H54 (cell line): ENCODE measurements around the gene PPL.

Source experiments
- DNase-seq: peaks from one replicate; pipeline ENCODE4 v3.0.0; 2011; ENCODE audit warnings: low spot score, mixed read lengths; ENCODE audit not compliant: insufficient read length
- FAIRE-seq: peaks from 3 replicates; lab custom pipeline; 2011; peaks lifted over from hg19 to GRCh38; lab: Jason Lieb, UNC
- POLR2A ChIP-seq: IDR thresholded peaks from 2 replicates; pipeline ENCODE4 v1.6.1; 2011; ENCODE audit warnings: low read depth, mild to moderate bottlenecking, low read length

Gene PPL

DNA sequence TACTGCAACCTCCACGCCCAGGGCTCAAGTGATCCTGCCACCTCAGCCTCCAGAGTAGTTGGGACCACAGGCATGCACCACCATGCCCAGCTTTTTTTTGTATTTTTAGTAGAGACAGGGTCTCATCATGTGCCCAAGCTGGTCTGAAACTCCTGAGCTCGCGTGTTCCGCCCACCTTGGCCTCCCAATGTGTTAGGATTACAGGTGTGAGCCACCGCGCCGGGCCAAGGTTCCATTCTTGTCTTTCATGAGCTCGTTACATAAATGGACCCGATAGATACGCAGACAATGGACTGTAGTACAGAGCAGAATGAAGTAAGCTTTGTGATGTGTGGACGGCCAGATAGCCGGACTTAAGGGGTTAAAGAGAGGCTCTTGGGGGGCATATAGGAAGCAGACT, 70.4 kb downstream of the PPL start:
- DNase-seq = no peak
- no peak for TF ChIP-seq POLR2A
- no peak for FAIRE-seq

DNA sequence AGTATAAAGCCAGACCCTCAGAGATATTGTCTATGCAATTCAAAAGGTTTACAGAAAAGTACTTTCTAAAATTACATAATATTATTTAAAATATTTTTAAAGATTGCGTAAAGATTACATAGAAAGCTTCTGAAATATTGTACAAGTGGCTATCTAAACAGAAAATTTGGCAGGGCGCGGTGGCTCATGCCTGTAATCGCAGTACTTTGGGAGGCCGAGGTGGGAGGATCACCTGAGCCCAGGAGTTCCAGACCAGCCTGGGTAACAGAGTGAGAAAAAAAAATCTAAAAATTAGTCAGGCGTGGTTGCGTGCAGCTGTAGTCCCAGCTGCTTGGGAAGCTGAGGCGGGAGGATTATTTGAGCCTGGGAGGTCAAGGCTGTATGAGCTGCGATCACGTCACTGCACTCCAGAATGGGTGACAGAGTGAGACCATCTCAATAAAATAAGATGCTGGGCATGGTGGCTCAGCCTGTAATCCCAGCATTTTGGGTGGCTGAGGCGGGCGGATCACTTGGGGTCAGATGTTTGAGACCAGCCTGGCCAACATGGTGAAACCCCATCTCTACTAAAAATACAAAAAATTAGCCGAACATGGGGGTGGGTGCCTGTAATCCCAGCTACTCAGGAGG, 71.6 kb downstream of the PPL start:
- no peak for FAIRE-seq

DNA sequence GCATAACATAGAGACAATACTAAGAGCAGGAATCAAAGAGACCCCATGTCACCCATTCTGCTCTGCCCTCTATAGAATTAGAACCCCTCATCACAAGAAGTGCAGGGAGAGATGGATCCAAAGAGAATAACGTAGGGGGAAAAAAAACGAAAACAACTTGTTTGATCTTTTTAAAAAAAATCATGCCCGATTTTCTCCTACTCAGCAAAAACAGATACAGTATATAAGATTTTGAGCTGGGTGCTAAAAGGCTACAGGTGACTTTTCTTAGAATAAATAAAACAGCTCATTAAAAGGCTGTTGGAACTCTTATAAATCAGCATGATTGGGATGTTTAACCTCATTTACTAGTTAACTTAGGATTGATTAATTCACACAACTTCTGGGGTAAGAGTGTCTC, 72.2 kb downstream of the PPL start:
- DNase-seq (no peak), FAIRE-seq (no peak)
- TF ChIP-seq POLR2A = no peak

More for the DNA sequence above, 71.6 kb downstream of the PPL start:
- DNase-seq = no peak
- no peak for TF ChIP-seq POLR2A

DNA sequence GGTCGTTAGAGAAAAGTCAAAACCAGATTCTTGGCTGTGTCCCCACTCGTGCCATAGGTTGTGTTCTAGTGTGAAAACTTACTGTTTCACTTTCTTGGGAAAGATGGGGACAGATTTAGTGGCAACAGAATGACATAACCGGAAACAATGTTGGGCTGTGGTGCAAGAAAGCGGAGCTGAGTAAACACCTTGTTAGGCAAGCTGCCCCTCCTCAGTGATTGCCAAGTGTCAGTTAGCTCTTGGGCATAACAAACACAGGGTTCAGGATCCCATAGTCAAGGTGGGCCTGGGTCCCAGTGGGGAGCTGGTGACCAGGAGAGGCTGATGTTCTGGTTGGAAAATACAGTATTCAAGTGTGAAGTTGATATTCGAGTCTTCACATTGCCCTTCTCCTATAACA, 74.3 kb downstream of the PPL start:
- FAIRE-seq (no peak), DNase-seq (no peak)
- TF ChIP-seq POLR2A = no peak

DNA sequence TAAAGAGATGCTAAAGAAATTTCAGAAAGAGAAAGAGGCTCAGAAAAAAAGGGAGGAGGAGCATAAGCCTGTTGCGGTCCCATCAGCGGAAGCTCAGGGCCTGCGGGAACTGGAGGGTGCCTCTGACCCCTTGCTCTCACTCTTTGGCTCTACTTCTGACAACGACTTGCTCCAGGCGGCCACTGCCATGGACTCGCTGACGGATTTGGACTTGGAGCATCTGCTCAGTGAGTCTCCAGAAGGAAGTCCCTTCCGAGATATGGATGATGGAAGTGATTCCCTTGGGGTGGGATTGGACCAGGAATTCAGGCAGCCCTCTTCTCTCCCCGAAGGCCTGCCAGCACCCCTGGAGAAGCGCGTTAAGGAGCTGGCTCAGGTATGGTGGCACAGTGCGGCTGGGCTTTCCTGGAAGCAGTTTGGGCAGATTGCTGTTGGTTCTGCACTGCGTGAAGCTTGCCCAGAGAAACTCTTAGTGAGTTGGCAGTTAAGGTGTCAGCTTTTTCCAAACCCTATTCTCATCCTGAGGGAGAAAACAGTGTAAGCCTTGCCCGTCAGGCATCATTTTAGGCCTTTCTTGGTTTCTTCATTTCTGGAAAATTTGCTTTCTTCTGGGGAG, 76.1 kb downstream of the PPL start:
- no peak for TF ChIP-seq POLR2A
- no peak for FAIRE-seq
- DNase-seq = no peak

DNA sequence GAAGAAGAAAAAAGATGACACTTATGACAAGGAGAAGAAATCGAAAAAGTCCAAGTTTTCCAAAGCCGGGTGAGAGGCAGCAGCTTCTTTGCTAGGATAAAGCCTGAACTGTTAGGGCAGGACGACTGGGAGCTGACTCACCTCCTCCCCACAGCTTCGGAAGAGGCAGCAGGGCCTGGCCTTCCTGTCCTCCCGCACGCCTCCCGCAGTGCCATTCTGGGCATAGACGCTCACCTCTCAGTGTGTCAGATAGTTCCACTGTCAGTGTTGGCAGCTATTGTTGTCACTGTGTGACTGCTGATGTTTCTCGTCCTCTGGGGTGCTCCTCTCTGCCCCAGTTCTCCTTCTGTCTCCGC, 77.1 kb downstream of the PPL start:
- DNase-seq (peak; percentile 86), FAIRE-seq (peak; percentile 75)
- no peak for TF ChIP-seq POLR2A

DNA sequence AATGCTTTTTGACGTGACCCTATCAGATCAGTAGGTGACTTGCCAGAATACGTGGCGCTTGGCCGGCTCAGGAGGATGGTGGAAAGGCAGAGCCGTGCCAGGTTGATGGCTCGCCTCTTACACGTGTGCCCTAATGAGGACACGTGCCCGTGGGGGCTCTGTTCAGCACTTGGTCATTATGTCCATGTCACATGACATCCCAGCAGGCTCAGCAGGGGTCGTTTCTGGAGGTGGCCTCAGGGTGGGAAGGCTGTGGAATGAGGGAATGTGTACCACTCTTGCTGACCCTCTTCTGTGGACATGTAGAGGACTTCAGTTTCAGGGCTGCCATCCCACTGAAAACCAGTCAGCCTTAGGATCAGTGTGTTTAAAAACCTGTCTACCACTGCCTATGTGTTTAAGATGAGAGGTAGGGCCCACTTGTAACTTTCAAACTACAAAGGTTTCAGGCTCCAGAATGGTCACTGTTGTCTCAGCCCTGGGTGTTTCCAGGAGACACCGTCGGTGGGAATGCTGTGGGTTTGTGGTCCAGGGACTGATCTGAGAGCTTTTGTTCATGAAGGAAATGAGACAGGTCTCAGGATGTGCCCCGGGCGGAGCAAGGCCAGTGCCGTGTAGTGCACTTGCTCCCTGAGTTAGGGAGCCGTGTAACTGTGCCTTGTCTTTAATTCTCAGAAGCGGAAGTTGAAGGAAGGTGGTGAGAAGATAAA, 77.6 kb downstream of the PPL start:
- TF ChIP-seq POLR2A = no peak
- FAIRE-seq = peak; percentile 67
- DNase-seq = peak; percentile 76

DNA sequence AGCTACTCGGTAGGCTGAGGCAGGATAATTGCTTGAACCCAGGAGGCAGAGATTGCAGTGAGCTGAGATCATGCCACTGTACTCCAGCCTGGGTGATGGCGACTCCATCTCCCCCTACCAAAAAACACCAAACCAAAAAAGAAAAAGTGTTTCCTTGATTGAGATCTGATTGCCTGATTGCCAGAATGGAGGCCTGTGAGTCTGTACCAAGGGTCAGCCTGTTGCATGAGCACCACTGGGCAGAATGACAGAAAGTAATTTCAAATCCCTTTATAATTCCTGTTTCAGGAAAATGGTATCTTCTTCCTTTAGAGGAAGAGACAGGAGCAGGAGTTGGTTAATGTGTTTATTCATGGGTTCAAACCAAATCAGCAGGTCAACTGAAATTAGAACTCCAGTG, 81.1 kb downstream of the PPL start:
- no peak for DNase-seq
- TF ChIP-seq POLR2A = no peak
- FAIRE-seq = no peak

DNA sequence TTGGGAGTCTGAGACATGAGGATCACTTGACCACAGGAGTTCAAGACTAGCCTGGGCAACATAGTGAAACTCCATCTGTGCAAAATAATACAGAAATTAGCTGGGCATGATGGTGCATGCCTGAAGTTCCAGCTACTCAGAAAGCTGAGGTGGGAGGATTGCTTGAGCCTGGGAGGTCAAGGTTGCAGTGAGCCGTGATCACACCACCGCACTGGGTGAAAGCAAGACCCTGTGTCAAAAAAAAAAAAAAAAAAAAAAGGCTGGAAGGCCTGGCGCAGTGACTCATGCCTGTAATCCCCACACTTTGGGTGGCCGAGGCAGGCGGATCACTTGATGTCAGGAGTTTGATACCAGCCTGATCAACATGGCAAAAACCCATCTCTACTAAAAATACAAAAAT, 81.6 kb downstream of the PPL start:
- FAIRE-seq (no peak), DNase-seq (no peak)
- TF ChIP-seq POLR2A = no peak

DNA sequence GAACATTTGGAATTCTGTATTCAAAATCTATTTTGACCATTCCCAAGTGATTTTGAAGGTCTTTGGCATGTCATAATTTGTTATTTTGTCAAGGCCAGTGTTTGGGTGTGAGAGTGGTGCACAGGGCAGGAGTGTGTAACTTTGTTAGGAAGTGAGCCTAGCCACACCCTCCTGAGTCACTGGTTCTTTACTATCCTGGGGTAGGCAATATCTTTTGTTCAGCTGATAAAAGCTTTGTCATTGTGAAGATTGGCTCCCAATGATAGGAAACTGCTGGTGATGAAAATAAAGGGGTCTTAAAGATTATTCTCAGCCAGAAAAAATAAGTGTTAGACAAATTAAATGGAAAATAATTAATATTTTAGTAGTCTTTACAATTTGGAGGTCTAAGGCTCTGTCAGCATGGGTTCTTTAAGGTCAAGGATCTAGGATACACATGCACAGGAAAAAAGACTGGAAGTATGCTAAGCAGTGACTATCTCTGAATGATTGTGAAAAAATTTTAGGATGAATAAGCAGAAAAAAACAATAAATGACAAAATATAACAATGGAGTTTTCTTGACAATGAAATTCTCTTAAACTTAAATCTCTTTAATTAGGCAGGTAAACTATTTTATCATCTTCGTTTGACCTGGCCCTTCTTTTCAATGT, 84.6 kb downstream of the PPL start:
- FAIRE-seq (peak; percentile 27), DNase-seq (peak; percentile 70)
- no peak for TF ChIP-seq POLR2A

DNA sequence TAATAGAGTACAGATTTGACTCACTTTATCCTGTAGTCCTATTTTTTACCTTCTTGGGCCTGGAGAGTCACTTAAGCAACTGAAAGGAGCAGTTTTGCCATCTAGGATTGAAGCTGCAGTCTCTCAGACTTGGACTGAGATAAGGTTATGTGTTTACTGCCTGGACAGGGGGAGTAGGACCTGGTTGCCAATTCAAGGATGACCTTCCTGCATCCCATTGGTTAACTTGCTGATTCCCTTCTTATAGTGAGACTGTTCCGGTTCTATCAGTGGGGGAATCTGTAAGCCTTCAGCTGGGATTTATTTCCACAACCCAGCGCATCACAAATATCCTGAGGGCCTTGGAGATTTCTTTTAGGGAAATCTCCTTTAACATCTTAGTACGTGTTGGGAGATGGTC, 86.7 kb downstream of the PPL start:
- DNase-seq (no peak), FAIRE-seq (no peak)
- TF ChIP-seq POLR2A = no peak

DNA sequence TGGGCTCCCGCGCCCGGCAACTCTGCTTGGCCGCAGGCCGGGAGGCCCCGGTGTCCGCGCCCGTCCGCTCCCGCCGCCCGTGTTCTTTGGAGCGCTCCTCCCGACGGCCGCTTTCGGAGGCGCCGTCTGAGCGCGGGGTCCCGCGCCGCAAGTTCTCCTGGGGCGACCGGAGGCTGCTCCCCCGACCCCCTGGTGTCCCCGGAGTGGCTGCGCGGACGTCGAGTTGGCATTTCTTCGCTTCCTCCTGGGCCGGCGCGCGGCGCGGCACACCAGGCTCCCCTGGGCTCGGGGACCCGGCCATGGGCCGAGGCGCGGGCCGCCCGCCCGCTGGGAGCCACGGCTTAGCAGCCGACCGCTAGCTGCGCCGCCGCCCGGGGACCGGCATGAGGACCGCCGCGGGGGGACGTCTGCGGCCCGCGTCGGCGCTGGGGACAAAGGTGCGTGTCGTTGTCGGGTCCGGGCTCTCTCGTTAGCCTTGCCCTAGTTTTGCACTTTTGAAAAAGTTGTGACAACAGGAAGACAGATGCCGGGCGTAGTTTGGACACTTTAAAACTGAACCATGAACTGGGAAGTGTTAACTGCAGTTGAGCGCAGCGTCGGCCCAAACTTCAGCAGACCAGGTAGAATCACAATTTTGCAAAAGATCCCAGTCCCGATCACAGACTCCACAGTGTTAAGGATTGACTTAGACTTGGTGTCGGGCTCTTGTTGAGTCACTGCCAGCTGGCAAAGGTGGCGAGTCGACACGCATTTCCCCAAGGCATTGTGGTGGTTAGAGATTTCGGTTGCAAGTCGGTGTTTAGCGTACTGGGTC, 89.0 kb downstream of the PPL start:
- TF ChIP-seq POLR2A = no peak
- DNase-seq = peak; percentile 28
- FAIRE-seq = peak; percentile 71

DNA sequence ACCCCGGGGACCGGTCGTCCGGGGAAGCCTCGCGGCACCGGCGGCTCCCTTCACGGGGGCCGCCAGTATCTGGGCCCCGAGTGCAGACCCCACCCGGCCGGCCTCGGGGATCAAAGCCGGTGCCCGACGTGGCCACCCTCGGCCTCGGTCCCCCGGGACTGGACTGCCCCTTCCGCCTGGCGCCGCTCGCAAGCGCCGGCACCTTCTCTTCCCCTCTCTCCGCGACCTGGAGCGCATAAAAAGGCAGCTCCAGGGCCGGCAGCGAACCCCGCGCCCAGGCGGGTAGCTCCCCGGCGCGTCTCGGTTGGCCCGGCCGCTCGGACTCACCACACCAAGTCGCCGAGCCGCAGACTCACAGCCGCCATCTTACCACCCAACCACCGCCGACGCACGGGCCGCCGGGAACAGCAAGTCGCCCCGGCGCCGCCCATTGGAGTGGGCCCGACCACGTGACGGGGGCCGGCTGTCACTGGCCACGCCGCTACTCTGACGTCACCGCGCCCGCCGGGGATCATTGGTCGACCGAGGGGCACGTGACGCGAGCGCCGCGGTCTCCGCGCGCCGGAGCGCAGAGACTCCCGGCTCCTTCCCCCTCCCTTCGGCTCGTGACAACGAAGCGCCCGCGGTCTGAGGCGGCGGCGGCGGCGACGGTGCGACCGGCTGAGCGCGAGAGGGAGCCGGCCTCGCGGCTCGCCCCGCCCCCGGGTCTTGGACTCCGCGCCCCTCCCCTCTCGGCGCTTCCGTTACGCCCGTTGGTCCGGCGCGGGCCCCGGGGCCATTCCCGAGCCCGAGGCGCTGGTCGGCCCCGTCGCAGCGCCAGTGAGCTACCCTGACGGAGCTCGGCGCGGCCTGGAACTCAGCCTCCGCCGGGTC, 89.8 kb downstream of the PPL start, which contains the start of the genes GLYR1 and UBN1:
TSS of gene GLYR1 (minus strand) at position 388 of the 873 bp plus-strand sequence. CDS start at position 365, 23 bp downstream.
TSS of gene UBN1 (plus strand) at position 581 of the 873 bp plus-strand sequence. CDS start 5,437 bp downstream, outside the sequence.
- DNase-seq (peak; percentile 95), FAIRE-seq (peak; percentile 38)
- peak; percentile 79 for TF ChIP-seq POLR2A
